IMR-90 (cell line): Measurements from ENCODE around the gene OSBPL6. TPM values are rescaled to one million over a fixed set of nuclear protein-coding genes. Genes with fewer than 3 reads are reported as not detected.

Experiments
- ATAC-seq: fragments of 200-7000 bp; cut with Tn5 transposase; 2 replicates; pipeline ENCODE4 v1.9.1; 2020; ENCODE audit warnings: low read depth, mild to moderate bottlenecking, moderate library complexity
- BruUV-seq: library from RNA; stranded (reverse); fragments of 400-500 nt; replicated peaks from 2 replicates; lab custom pipeline; 2021; lab: Mats Ljungman, UMichigan
- CTCF ChIA-PET: fragments of 300-600 bp; formaldehyde crosslinking; extraction: SDS; loops from one replicate; lab custom pipeline; 2021; ENCODE audit warnings: antibody characterized with exemption; lab: Yijun Ruan, JAX
- POLR2A ChIA-PET: fragments of 300-600 bp; sonication (Branson Sonifier 250); formaldehyde crosslinking; loops from one replicate; lab custom pipeline; 2022; ENCODE audit warnings: antibody characterized with exemption; ENCODE audit not compliant: unreplicated experiment; lab: Charles Lee
- DNase-seq: peaks from one replicate; pipeline ENCODE4 v3.0.0; 2013
- H2AFZ ChIP-seq: replicated peaks from 2 replicates; pipeline ENCODE3; 2013; ENCODE audit warnings: low read length, mild to moderate bottlenecking; ENCODE audit not compliant: poor library complexity
- H2AK5ac ChIP-seq: 2 replicates; pipeline ENCODE4 v1.6.1; 2013; ENCODE audit warnings: low read depth, low read length, inconsistent platforms
- H2AK9ac ChIP-seq: replicated peaks from 2 replicates; pipeline ENCODE3; 2013; ENCODE audit warnings: mild to moderate bottlenecking, low read depth, low read length, moderate library complexity; ENCODE audit not compliant: poor library complexity
- H2BK120ac ChIP-seq: 2 replicates; pipeline ENCODE4 v1.6.1; 2013; ENCODE audit warnings: low read depth, low read length, inconsistent platforms
- H2BK15ac ChIP-seq: 3 replicates; pipeline ENCODE4 v1.6.1; 2013; ENCODE audit warnings: low read depth, low read length, inconsistent platforms
- H2BK20ac ChIP-seq: 2 replicates; pipeline ENCODE4 v1.6.1; 2013; ENCODE audit warnings: low read depth, mild to moderate bottlenecking, inconsistent platforms, low read length, moderate library complexity
- H2BK5ac ChIP-seq: 2 replicates; pipeline ENCODE4 v1.6.1; 2013; ENCODE audit warnings: mild to moderate bottlenecking, low read depth, low read length, inconsistent platforms; ENCODE audit not compliant: poor library complexity, severe bottlenecking
- H3K14ac ChIP-seq: replicated peaks from 2 replicates; pipeline ENCODE4 v1.6.1; 2013; ENCODE audit warnings: low read depth, low read length, inconsistent platforms
- H3K18ac ChIP-seq: 2 replicates; pipeline ENCODE4 v1.6.1; 2013; ENCODE audit warnings: low read depth, low read length, control low read depth
- H3K23ac ChIP-seq: 2 replicates; pipeline ENCODE4 v1.6.1; 2013; ENCODE audit warnings: low read depth, low read length, inconsistent platforms
- H3K27ac ChIP-seq: 2 replicates; pipeline ENCODE4 v1.5.1; 2013; ENCODE audit warnings: mild to moderate bottlenecking, control low read depth, low read length; ENCODE audit not compliant: insufficient read depth
- H3K27me3 ChIP-seq: 2 replicates; pipeline ENCODE4 v1.6.1; 2013; ENCODE audit warnings: low read length; ENCODE audit not compliant: control insufficient read depth, insufficient read depth
- H3K36me3 ChIP-seq: 2 replicates; pipeline ENCODE4 v1.6.1; 2013; ENCODE audit warnings: low read length, mixed read lengths; ENCODE audit not compliant: control insufficient read depth, insufficient read depth
- H3K4ac ChIP-seq: 2 replicates; pipeline ENCODE4 v1.6.1; 2013; ENCODE audit warnings: low read depth, low read length, inconsistent platforms
- H3K4me1 ChIP-seq: 2 replicates; pipeline ENCODE4 v1.6.1; 2013; ENCODE audit warnings: low read length, mixed read lengths; ENCODE audit not compliant: control insufficient read depth, insufficient read depth
- H3K4me2 ChIP-seq: 2 replicates; pipeline ENCODE4 v1.6.1; 2013; ENCODE audit warnings: low read depth, mild to moderate bottlenecking, control low read depth, low read length, moderate library complexity
- H3K4me3 ChIP-seq: 2 replicates; pipeline ENCODE4 v1.5.1; 2013; ENCODE audit warnings: low read depth, mild to moderate bottlenecking, control low read depth, low read length, moderate library complexity; ENCODE audit not compliant: insufficient read depth
- H3K56ac ChIP-seq: 2 replicates; pipeline ENCODE4 v1.6.1; 2013; ENCODE audit warnings: low read length, inconsistent platforms; ENCODE audit not compliant: insufficient read depth; ENCODE audit errors: extremely low read depth
- H3K79me1 ChIP-seq, 2 experiments: 2 replicates each; pipeline ENCODE4 v1.6.1; 2013; ENCODE audit warnings: low read length in 2 of 2, inconsistent platforms in 1 of 2, low read depth in 1 of 2
- H3K9ac ChIP-seq: 2 replicates; pipeline ENCODE4 v1.6.1; 2013; ENCODE audit warnings: low read depth, low read length, control low read depth
- H3K9me1 ChIP-seq: 2 replicates; pipeline ENCODE4 v1.6.1; 2013; ENCODE audit warnings: low read length, inconsistent platforms; ENCODE audit not compliant: insufficient read depth
- H3K9me3 ChIP-seq: 2 replicates; pipeline ENCODE4 v1.6.1; 2013; ENCODE audit warnings: low read length; ENCODE audit not compliant: control insufficient read depth, insufficient read depth
- H4K20me1 ChIP-seq: 2 replicates; pipeline ENCODE4 v1.6.1; 2013; ENCODE audit warnings: low read length, inconsistent platforms; ENCODE audit not compliant: insufficient read depth
- H4K5ac ChIP-seq: 2 replicates; pipeline ENCODE4 v1.6.1; 2013; ENCODE audit warnings: mild to moderate bottlenecking, low read depth, low read length, control low read depth
- H4K8ac ChIP-seq, 2 experiments: 2 replicates each; pipeline ENCODE4 v1.6.1; 2013; ENCODE audit warnings: low read depth in 2 of 2, low read length in 2 of 2, control low read depth in 1 of 2, inconsistent platforms in 1 of 2
- H4K91ac ChIP-seq: 2 replicates; pipeline ENCODE4 v1.6.1; 2013; ENCODE audit warnings: low read depth, low read length, inconsistent platforms; ENCODE audit not compliant: insufficient read depth
- BHLHE40 ChIP-seq: fragments of 150-350 bp; IDR thresholded peaks from 2 replicates; pipeline ENCODE4 v1.6.1; 2016; ENCODE audit warnings: mild to moderate bottlenecking, low read depth, low read length
- CEBPB ChIP-seq: IDR thresholded peaks from 2 replicates; pipeline ENCODE4 v1.6.1; 2012; ENCODE audit warnings: low read depth, low read length, improper control_type of control experiment
- CHD1 ChIP-seq: IDR thresholded peaks from 2 replicates; pipeline ENCODE4 v1.6.1; 2012; ENCODE audit warnings: low read depth, low read length, improper control_type of control experiment
- FOS ChIP-seq: fragments of 150-350 bp; IDR thresholded peaks from 2 replicates; pipeline ENCODE4 v1.6.1; 2016; ENCODE audit warnings: low read depth, low read length
- MAFK ChIP-seq: IDR thresholded peaks from 2 replicates; pipeline ENCODE4 v1.6.1; 2012; ENCODE audit warnings: low read depth, low read length, improper control_type of control experiment
- MAZ ChIP-seq: IDR thresholded peaks from 2 replicates; pipeline ENCODE4 v1.6.1; 2012; ENCODE audit warnings: low read depth, mild to moderate bottlenecking, low read length, improper control_type of control experiment, moderate library complexity, borderline replicate concordance
- MXI1 ChIP-seq: IDR thresholded peaks from 2 replicates; pipeline ENCODE4 v1.6.1; 2012; ENCODE audit warnings: low read depth, mild to moderate bottlenecking, low read length, moderate library complexity, borderline replicate concordance
- NFE2L2 ChIP-seq: fragments of 150-350 bp; IDR thresholded peaks from 2 replicates; pipeline ENCODE4 v1.6.1; 2016; ENCODE audit warnings: low read depth, mild to moderate bottlenecking, low read length
- POLR2A ChIP-seq: IDR thresholded peaks from 2 replicates; pipeline ENCODE4 v1.6.1; 2012; ENCODE audit warnings: mild to moderate bottlenecking, low read depth, low read length
- RAD21 ChIP-seq: IDR thresholded peaks from 2 replicates; pipeline ENCODE4 v1.6.1; 2012; ENCODE audit warnings: low read length, improper control_type of control experiment
- RCOR1 ChIP-seq: IDR thresholded peaks from 2 replicates; pipeline ENCODE4 v1.6.1; 2012; ENCODE audit warnings: mild to moderate bottlenecking, low read length, improper control_type of control experiment; ENCODE audit not compliant: insufficient replicate concordance
- RFX5 ChIP-seq: IDR thresholded peaks from 2 replicates; pipeline ENCODE4 v1.8.0; 2012; ENCODE audit warnings: low read depth, mild to moderate bottlenecking, low read length, moderate library complexity
- SMC3 ChIP-seq: fragments of 150-350 bp; IDR thresholded peaks from 2 replicates; pipeline ENCODE4 v1.6.1; 2016; ENCODE audit warnings: low read depth, mild to moderate bottlenecking, antibody characterized with exemption, low read length, moderate library complexity
- WGBS, 2 experiments: methylation state at CpG; one replicate each; pipeline versions ENCODE4 v1.1.5 to v1.1.7; 2013; ENCODE audit warnings: missing lambda C conversion rate in 2 of 2; ENCODE audit not compliant: insufficient read length in 1 of 2; ENCODE audit errors: extremely low coverage in 2 of 2; 5-methylcytosine and 5-hydroxymethylcytosine counted together
- dilution Hi-C: fragments of 300-500 bp; cut with HindIII; formaldehyde crosslinking; loops from one replicate; pipeline ENCODE4 v1.14.3; 2018; ENCODE audit warnings: low sequenced_read_pairs; ENCODE audit not compliant: unreplicated experiment
- in situ Hi-C: fragments of 300-500 bp; cut with MboI; formaldehyde crosslinking; loops from 3 replicates; pipeline ENCODE4 v1.14.3; 2019; ENCODE audit warnings: low sequenced_read_pairs, inconsistent platforms, mixed read lengths
- intact Hi-C: fragments of 100-400 bp; cut with micrococcal nuclease; formaldehyde crosslinking; loops from 2 replicates; pipeline ENCODE4 v1.10.0; 2022
- polyA plus RNA-seq, 3 experiments: library from polyadenylated mRNA; depleted of rRNA; stranded (reverse); fragments of >200 nt; gene quantifications; 2 replicates each; pipeline ENCODE4 v1.2.3, GENCODE V29; 2012; ENCODE audit warnings: low replicate concordance in 1 of 3
- total RNA-seq: library from RNA; depleted of rRNA; stranded (reverse); fragments of >200 nt; gene quantifications from 2 replicates; pipeline ENCODE4 v1.2.3, GENCODE V29; 2012
- TF ChIP-seq, protein P1 (sequence below): fragments of 150-350 bp; IDR thresholded peaks from 2 replicates; pipeline ENCODE4 v1.6.1; 2016; ENCODE audit warnings: low read depth, mild to moderate bottlenecking, low read length, moderate library complexity, borderline replicate concordance
- TF ChIP-seq, protein P2 (sequence below): conservative IDR thresholded peaks from 2 replicates; pipeline ENCODE4 v1.5.1; 2012; ENCODE audit warnings: mild to moderate bottlenecking, low read depth, low read length, improper control_type of control experiment
- TF ChIP-seq, protein P3 (sequence below): fragments of 150-350 bp; IDR thresholded peaks from 2 replicates; pipeline ENCODE4 v1.6.1; 2017; ENCODE audit warnings: mild to moderate bottlenecking, antibody characterized with exemption, low read length, low read depth

OSBPL6 gene
- total and polyA plus RNA-seq, 2 of the 4 experiments (the other 2 are of a cell fraction): 3.2 to 3.7 TPM

- Histone ChIP-seq H2AK9ac (no peak overlapping the region), H3K79me1 (no peaks in the 10 kb centered on the region), H4K91ac (no peak overlapping the region), H3K4ac (no peak overlapping the region), H2AFZ (no peak overlapping the region), H3K27me3 (no peaks in the 10 kb centered on the region), H3K18ac (no peak overlapping the region), H3K56ac (no peak overlapping the region), H2BK15ac (no peak overlapping the region), H3K23ac (no peak overlapping the region), H3K9me3 (no peaks in the 10 kb centered on the region), H4K8ac (no peak overlapping the region), H2BK20ac (no peak overlapping the region), H4K5ac (no peak overlapping the region), H3K4me1 (no peaks in the 10 kb centered on the region), H4K20me1 (no peaks in the 10 kb centered on the region), H2BK5ac (no peak overlapping the region), H3K9ac (no peak overlapping the region), H3K36me3 (no peaks in the 10 kb centered on the region), H3K9me1 (no peaks in the 10 kb centered on the region), H3K27ac (no peak overlapping the region), H3K14ac (no peak overlapping the region), H3K4me2 (no peak overlapping the region), H2BK120ac (no peak overlapping the region), H3K4me3 (no peak overlapping the region), H2AK5ac (no peak overlapping the region)
- no peak for ATAC-seq
- CTCF ChIA-PET: no interaction called here
- no peak for TF ChIP-seq MAZ
- TF ChIP-seq POLR2A: no peak
- no peak for TF ChIP-seq SMC3
- no peak for TF ChIP-seq RAD21
- TF ChIP-seq BHLHE40: no peak
- TF ChIP-seq MAFK: no peak
- TF ChIP-seq, protein P1, sequence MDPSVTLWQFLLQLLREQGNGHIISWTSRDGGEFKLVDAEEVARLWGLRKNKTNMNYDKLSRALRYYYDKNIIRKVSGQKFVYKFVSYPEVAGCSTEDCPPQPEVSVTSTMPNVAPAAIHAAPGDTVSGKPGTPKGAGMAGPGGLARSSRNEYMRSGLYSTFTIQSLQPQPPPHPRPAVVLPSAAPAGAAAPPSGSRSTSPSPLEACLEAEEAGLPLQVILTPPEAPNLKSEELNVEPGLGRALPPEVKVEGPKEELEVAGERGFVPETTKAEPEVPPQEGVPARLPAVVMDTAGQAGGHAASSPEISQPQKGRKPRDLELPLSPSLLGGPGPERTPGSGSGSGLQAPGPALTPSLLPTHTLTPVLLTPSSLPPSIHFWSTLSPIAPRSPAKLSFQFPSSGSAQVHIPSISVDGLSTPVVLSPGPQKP: no peak
- TF ChIP-seq RFX5: no peak
- no peak for TF ChIP-seq RCOR1
- TF ChIP-seq, protein P2, sequence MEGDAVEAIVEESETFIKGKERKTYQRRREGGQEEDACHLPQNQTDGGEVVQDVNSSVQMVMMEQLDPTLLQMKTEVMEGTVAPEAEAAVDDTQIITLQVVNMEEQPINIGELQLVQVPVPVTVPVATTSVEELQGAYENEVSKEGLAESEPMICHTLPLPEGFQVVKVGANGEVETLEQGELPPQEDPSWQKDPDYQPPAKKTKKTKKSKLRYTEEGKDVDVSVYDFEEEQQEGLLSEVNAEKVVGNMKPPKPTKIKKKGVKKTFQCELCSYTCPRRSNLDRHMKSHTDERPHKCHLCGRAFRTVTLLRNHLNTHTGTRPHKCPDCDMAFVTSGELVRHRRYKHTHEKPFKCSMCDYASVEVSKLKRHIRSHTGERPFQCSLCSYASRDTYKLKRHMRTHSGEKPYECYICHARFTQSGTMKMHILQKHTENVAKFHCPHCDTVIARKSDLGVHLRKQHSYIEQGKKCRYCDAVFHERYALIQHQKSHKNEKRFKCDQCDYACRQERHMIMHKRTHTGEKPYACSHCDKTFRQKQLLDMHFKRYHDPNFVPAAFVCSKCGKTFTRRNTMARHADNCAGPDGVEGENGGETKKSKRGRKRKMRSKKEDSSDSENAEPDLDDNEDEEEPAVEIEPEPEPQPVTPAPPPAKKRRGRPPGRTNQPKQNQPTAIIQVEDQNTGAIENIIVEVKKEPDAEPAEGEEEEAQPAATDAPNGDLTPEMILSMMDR: no peak
- TF ChIP-seq MXI1: no peak
- no peak for TF ChIP-seq CHD1
- TF ChIP-seq CEBPB: no peak
- TF ChIP-seq FOS: no peak
- TF ChIP-seq, protein P3, sequence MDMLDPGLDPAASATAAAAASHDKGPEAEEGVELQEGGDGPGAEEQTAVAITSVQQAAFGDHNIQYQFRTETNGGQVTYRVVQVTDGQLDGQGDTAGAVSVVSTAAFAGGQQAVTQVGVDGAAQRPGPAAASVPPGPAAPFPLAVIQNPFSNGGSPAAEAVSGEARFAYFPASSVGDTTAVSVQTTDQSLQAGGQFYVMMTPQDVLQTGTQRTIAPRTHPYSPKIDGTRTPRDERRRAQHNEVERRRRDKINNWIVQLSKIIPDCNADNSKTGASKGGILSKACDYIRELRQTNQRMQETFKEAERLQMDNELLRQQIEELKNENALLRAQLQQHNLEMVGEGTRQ: no peak
- TF ChIP-seq NFE2L2: no peak
- intact Hi-C loops: no loop called here
- no peak for DNase-seq
- POLR2A ChIA-PET: no interaction called here
- dilution Hi-C loops: no loop called here
- BruUV-seq: no TSS peak
- in situ Hi-C loops: no loop called here
- WGBS, 2 experiments: no CpG with 5 or more reads among the region's 1 CpG
These were observed 41.3 kb upstream of the OSBPL6 start for GRCh38 chr2:178152977-178153376.
